T1000 (cell line): ENCODE measurements around the gene ZNF19.

Experiments
- DNase-seq: peaks from one replicate; lab custom pipeline; 2025; ENCODE audit warnings: mixed read lengths; lab: John Stamatoyannopoulos, UW

The ZNF19 gene

DNA sequence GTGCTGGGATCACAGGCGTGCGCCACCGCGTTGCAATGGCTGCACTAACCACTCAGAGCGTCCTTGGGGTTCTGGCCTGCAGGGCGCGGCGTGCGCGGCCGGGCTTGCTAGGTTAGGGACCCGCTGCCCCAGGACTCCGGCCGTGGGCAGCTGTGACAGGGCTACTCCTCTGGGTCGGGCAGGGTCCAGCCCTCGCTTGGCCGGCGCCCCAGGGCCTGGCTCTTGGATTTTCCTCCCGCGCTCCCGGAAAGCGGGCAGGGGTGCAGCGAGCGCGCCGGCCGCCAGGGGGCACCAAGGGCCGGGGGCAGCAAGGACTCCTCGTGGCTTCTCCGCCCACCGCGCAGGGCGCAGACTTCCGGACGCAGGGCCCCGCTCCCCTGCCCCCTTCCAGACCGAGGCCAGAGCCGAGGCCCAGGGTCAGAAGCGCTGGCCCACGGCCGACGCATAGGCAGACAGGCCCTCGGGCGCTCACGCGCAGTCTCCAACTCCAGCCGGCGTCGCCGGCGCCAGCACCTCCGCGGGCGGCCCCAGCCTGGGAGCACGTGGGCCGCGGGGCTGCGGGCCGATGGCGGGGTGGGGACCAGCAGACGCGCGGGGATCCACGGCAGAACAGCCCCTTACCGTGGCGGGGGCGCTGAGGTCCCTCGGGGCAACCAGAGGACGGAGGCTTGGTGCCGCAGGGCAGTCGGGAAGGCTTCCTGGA is 47.6 kb downstream of the ZNF19 start:
- DNase-seq, result no peak

GRCh38 chr16:71440669-71441347 is 48.3 kb downstream of the ZNF19 start:
- no peak for DNase-seq

DNA sequence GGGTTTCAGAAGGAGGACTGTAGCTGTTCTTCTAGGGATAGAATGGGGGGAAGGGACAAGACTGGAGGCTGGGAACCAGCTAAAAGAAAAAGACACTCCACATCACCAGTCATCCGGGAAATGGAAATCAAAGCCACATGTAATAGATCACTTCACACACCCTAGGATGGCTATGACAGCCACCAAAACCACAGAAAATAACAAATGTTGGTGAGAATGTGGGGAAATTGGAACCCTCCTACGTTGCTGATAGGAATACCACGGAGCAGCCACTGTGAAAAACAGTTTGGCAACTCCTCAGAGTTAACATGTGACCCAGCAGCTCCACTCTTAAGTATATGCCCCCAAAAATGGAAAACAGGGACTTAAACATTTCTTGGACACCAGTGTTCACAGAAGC is 49.6 kb downstream of the ZNF19 start:
- DNase-seq, result no peak

GRCh38 chr16:71436473-71436872 is 52.7 kb downstream of the ZNF19 start:
- DNase-seq, result no peak

- no peak for DNase-seq
These were observed 56.2 kb downstream of the ZNF19 start for GRCh38 chr16:71432906-71433305.

GRCh38 chr16:71431991-71432390 is 57.1 kb downstream of the ZNF19 start:
- no peak for DNase-seq

DNA sequence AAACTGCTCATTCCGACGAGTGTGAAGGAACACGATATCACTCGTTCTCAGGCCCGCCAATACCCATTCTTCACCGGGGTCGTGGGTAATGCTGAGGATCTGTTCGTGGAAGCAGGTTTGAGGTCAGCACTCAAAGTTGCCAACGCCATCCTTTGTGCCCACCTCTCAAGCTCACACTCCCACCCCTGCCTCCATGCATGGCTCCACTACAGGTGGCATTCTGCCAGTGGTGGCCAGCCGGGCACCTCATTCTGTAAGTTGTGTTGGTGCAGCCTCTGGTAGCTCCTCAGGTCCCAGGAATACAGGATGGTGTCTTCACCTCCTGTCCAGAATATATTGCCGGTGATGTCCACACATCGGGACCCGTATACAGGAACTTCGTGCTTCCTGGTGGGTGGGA is 57.9 kb downstream of the ZNF19 start:
- no peak for DNase-seq

- no peak for DNase-seq
These were observed 58.4 kb downstream of the ZNF19 start for GRCh38 chr16:71430744-71431143.

DNA sequence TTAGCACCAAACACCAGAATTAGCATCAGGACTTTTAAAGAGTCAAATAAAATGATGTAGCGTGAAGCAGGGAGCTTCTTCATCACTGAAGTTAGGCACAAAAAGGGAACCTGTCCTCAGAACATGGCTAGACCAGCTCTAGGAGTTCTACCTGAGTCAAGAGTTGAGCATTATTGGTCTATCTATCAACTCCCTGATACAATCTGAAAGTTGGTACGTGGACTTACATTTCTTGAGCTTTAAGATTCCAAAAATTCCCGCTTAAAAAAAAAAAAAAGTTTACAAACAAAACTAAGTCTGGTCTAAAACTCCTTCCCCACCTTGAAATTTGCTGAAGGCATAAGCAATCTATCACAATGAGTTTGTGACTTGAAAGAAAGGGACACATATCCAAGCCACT is 59.5 kb downstream of the ZNF19 start:
- DNase-seq, result no peak

GRCh38 chr16:71428883-71429282 is 60.2 kb downstream of the ZNF19 start:
- peak; percentile 59 for DNase-seq

DNA sequence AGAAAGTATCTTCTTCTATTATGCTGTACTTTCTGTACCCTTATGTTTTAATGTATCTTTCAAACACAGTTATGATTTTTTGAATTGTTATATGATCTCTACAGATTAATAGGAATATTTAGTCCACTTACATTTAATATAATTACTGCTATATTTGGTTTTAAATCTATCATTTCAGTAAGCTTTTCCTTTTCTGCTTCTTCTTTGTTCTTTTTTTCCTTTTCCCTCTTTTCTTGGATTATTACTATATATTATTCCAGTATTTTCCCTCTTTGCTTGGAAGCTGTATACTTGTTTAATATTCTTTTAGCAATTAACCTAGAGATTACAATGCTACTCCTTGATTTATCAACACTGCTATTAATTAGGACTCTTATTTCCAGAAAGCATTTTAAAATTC is 60.7 kb downstream of the ZNF19 start:
- no peak for DNase-seq

GRCh38 chr16:71426880-71427615 is 62.1 kb downstream of the ZNF19 start:
- DNase-seq, result no peak

DNA sequence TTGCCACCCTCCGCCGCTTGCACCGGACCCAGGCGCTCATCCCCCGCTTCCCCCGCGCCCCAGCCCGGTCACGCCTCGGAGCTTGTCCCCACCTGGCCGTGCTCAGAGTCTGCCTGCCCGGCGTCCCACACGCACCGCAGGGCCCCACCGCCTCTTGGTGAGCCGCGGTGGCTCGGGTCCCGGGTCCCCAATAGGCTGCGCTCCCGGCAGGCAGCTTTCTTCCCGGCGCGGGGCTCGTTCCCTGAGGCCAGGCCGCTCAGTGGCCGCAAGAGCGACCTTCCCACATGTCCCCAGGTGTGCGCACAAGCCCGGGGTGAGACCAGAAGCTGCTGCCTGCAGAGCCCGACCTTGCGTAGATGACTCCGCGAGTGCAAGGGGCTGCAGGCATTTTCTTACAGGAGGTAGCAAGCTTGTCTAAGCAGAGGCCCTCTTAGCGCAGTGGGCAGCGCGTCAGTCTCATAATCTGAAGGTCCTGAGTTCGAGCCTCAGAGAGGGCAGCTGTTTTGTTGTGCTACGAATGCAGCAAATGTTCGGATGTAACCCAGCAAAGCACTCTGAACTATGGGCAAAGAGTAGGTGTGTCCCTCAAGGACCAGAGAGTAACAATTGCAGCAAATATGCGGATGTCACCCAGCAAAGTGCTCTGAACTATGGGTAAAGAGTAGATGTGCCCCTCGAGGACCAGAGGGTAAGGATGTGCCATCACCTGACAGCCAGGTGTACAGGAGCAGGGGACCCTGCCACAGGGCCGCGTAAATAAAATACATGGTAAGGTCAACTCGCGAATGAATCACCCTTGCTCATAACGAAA is 62.9 kb downstream of the ZNF19 start:
- DNase-seq, result no peak

GRCh38 chr16:71425746-71426068 is 63.4 kb downstream of the ZNF19 start:
- DNase-seq, result no peak

DNA sequence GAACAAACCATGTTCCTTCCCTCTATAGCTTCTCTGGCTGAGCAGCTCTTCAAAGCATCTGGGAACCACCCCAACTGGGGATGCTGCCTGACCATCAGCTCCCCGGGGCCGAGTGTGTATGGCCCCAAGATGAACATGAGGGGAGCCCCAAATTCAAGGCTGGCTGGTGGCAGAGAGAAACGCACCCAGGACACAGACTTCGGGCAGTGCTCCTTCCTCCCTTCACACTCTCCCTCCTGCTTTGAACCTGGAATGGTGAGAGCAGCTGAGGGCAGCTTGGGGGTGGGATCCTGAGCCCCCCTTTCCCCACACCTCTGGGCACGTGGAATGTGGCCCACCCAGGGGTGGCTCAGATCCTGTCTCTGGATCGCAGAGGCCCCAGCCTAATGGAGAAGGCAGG is 64.5 kb downstream of the ZNF19 start:
- no peak for DNase-seq

GRCh38 chr16:71423865-71424264 is 65.3 kb downstream of the ZNF19 start:
- DNase-seq, result no peak
